Cortex of kidney (tissue), 1 donor: ENCODE results near the gene PMF1.
"Not testable (repeated sequence)": the region's sequence is repeated elsewhere in the genome, so short reads cannot be mapped to it uniquely, and the experiment has no call there.

Experiments used
- DNase-seq: peaks from one replicate; lab custom pipeline; 2025; lab: John Stamatoyannopoulos, UW

Gene PMF1

GRCh38 chr1:156196445-156196844 lies 16.4 kb upstream of the PMF1 start:
- no peak for DNase-seq

GRCh38 chr1:156198831-156199349 lies 13.9 kb upstream of the PMF1 start:
- no peak for DNase-seq

- no peak for DNase-seq
These were observed 12.8 kb upstream of the PMF1 start for GRCh38 chr1:156200044-156200443.

- DNase-seq: no peak
These were observed 9.5 kb upstream of the PMF1 start for GRCh38 chr1:156203331-156203730.

- no peak for DNase-seq
These were observed 8.1 kb upstream of the PMF1 start for GRCh38 chr1:156204686-156205085.

- no peak for DNase-seq
These were observed 1.6 kb upstream of the PMF1 start for GRCh38 chr1:156211243-156211642.

- DNase-seq: no peak
These were observed 677 bp upstream of the PMF1 start for GRCh38 chr1:156212130-156212529.

GRCh38 chr1:156213644-156213966 lies 798 bp downstream of the PMF1 start:
- no peak for DNase-seq

- DNase-seq: no peak
These were observed 1.4 kb downstream of the PMF1 start for GRCh38 chr1:156214024-156214748.

GRCh38 chr1:156216361-156217086 lies 3.7 kb downstream of the PMF1 start:
- DNase-seq: not testable (repeated sequence)

- no peak for DNase-seq
These were observed 5.1 kb downstream of the PMF1 start for GRCh38 chr1:156217871-156218270.

GRCh38 chr1:156220226-156220625 lies 7.4 kb downstream of the PMF1 start:
- DNase-seq: no peak

- DNase-seq: no peak
These were observed 9.3 kb downstream of the PMF1 start for GRCh38 chr1:156221986-156222692.

- no peak for DNase-seq
These were observed 12.8 kb downstream of the PMF1 start for GRCh38 chr1:156225677-156226014.

GRCh38 chr1:156226116-156226538 lies 13.3 kb downstream of the PMF1 start:
- no peak for DNase-seq

- DNase-seq: no peak
These were observed 14.0 kb downstream of the PMF1 start for GRCh38 chr1:156226782-156227181.

GRCh38 chr1:156228501-156228900 lies 15.7 kb downstream of the PMF1 start:
- no peak for DNase-seq

GRCh38 chr1:156229809-156230472 lies 17.1 kb downstream of the PMF1 start:
- no peak for DNase-seq

GRCh38 chr1:156230473-156230837 lies 17.6 kb downstream of the PMF1 start:
- no peak for DNase-seq

GRCh38 chr1:156232201-156232894 lies 19.5 kb downstream of the PMF1 start:
- no peak for DNase-seq

- DNase-seq: no peak
These were observed 20.8 kb downstream of the PMF1 start for GRCh38 chr1:156233426-156234127.
